Type B pancreatic cell (in vitro differentiated cells): Measurements from ENCODE around the gene MED25. TPM values are rescaled to one million over a fixed set of nuclear protein-coding genes. Genes with fewer than 3 reads are reported as not detected.

Experiments
- DNase-seq: peaks from one replicate; pipeline ENCODE4 v3.0.0; 2021; ENCODE audit warnings: mixed read lengths; ENCODE audit not compliant: unreplicated experiment; ENCODE audit errors: extremely low spot score
- H3K27ac Mint-ChIP-seq: 2 replicates; pipeline ENCODE4 v1.8.0; 2021; ENCODE audit warnings: mild to moderate bottlenecking, mixed read lengths
- H3K27me3 Mint-ChIP-seq: 2 replicates; pipeline ENCODE4 v1.8.0; 2021; ENCODE audit warnings: mixed read lengths
- H3K36me3 Mint-ChIP-seq: 2 replicates; pipeline ENCODE4 v1.8.0; 2021; ENCODE audit warnings: mixed read lengths
- H3K4me1 Mint-ChIP-seq: one replicate; pipeline ENCODE4 v1.8.0; 2021; ENCODE audit warnings: mixed read lengths; ENCODE audit not compliant: unreplicated experiment
- H3K4me3 Mint-ChIP-seq: 2 replicates; pipeline ENCODE4 v1.8.0; 2021; ENCODE audit warnings: mild to moderate bottlenecking, mixed read lengths
- H3K9me3 Mint-ChIP-seq: 2 replicates; pipeline ENCODE4 v1.8.0; 2021; ENCODE audit warnings: mixed read lengths
- total RNA-seq: library from RNA; stranded (reverse); gene quantifications from 2 replicates; pipeline ENCODE4 v1.2.1, GENCODE V29; 2021; ENCODE audit warnings: low replicate concordance
- TF ChIP-seq, protein P1 (sequence below): fragments of 200-600 bp; sonication (generic); conservative IDR thresholded peaks from 2 replicates; pipeline ENCODE4 v1.5.0; 2021; ENCODE audit warnings: antibody characterized with exemption, mild to moderate bottlenecking

The MED25 gene
- total RNA-seq, 1 donor from 2014 or later, result 88.9 TPM

DNA sequence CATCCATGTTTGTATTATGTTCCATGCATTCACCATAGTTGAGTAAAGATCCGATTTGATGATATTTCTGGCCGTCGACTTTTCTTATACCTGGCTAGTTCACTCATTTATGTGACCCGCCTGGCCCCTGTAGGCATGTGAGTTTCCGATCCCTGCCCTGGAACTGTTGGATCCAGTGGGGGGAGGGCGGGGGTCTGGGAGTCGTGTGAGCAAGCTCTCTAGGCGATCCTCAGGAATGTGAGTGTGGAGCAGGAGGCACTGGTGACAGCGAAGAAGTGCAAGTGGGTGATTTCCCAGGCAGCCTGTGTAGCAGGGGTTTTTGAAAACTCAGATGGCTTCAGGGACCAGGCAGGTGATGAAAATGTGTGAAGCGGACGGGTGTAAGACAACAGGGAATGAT is 22.2 kb downstream of the MED25 start:
- TF ChIP-seq, protein P1, sequence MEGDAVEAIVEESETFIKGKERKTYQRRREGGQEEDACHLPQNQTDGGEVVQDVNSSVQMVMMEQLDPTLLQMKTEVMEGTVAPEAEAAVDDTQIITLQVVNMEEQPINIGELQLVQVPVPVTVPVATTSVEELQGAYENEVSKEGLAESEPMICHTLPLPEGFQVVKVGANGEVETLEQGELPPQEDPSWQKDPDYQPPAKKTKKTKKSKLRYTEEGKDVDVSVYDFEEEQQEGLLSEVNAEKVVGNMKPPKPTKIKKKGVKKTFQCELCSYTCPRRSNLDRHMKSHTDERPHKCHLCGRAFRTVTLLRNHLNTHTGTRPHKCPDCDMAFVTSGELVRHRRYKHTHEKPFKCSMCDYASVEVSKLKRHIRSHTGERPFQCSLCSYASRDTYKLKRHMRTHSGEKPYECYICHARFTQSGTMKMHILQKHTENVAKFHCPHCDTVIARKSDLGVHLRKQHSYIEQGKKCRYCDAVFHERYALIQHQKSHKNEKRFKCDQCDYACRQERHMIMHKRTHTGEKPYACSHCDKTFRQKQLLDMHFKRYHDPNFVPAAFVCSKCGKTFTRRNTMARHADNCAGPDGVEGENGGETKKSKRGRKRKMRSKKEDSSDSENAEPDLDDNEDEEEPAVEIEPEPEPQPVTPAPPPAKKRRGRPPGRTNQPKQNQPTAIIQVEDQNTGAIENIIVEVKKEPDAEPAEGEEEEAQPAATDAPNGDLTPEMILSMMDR, result no peak
- no peak for DNase-seq
- Mint-ChIP-seq H3K36me3 (peaks cover 30% of the 10 kb centered on the region), H3K4me3 (no peak overlapping the region), H3K27ac (no peak overlapping the region), H3K27me3 (no peaks in the 10 kb centered on the region), H3K9me3 (no peaks in the 10 kb centered on the region), H3K4me1 (peaks cover 4% of the 10 kb centered on the region)

DNA sequence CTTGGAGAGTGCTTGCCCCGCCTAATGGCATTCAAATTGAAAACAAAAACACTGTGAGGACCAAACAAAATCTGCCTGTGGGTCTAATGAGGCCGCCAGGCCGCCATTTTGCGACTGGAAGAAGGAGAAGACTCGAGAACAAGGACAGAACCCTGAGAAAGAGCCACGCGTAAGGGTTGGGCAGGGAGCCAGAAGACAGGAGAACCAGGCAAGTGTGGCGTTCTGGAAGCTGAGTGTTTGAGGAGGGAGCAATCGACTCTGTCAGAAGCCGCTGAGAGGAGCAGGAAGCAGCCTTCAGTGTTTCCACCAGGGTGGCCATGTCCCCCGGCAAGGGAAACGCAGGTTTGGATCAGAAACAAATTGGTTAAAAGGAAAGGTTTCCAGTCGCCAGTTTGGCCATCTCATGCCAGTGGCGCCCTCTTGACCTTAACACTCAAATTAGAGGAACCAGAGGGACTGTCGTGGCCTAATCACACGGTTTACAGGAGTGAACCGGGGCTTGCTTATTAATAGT is 22.7 kb downstream of the MED25 start:
- Mint-ChIP-seq H3K36me3 (peaks cover 30% of the 10 kb centered on the region), H3K4me1 (peaks cover 4% of the 10 kb centered on the region), H3K27ac (no peak overlapping the region), H3K4me3 (no peak overlapping the region), H3K27me3 (no peaks in the 10 kb centered on the region), H3K9me3 (no peaks in the 10 kb centered on the region)
- TF ChIP-seq, protein P1, result no peak
- DNase-seq, result no peak

DNA sequence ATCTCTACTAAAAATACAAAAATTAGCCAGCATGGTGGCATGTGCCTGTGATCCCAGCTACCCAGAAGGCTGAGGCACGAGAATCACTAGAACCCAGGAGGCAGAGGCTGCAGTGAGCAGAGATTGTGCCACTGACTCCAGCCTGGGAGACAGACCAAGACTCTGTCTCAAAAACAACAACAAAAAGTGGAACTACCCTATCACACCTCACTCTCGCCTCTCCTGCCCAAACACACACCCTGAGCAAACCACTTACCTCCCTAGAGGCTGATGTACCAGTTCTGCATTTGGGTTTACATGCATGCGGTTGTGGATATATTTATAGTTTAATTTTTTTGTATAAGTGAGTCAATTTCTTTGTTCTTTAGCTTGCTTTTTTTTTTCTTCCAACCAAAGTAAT is 25.2 kb downstream of the MED25 start:
- no peak for DNase-seq
- TF ChIP-seq, protein P1, result no peak
- no peaks in the 10 kb centered on the region for H3K9me3 Mint-ChIP-seq
- no peak overlapping the region for H3K4me3 Mint-ChIP-seq
- H3K27me3 Mint-ChIP-seq, result no peaks in the 10 kb centered on the region
- no peak overlapping the region for H3K27ac Mint-ChIP-seq
- no peaks in the 10 kb centered on the region for H3K4me1 Mint-ChIP-seq
- H3K36me3 Mint-ChIP-seq, result peaks cover 17% of the 10 kb centered on the region

DNA sequence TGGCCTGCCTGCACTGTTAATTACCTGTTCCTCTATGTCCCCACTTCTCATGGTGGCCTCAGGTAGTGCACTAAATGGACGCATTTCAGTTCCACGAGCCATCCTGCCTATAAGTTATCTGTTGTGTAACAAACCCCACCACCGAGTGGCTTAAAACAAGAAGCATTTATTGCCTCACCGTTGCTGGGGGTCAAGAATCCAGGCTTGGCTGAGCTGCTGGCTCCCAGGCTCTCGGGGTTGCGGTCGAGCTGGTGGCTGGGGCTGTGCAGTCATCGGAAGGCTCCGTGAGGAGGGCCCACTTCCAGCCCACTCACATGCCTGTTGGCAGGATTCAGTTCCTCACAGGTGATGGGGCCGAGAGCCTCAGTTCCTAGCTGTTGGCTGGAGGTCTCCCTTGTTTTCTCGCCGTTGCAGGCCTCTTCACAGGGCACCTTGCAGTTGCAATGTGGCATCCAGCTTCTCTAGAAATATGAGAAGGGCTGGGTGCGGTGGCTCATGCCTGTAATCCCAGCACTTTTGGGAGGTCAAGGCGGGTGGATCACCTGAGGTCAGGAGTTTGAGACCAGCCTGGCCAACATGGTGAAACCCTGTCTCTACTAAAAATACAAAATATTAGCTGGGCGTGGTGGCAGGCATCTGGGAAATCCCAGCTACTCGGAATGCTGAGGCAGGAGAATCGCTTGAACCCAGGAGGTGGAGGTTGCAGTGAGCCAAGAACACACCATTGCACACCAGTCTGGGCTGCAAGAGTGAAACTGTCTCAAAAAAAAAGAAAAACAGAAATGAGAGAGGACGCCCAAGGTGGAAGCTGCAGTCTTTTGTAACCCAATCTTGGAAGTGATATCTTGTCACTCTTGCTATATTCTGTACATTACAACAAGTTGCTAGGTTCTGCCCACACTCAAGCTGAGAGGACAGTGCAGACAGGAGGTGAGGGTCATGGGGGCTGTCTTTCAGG is 26.3 kb downstream of the MED25 start:
- H3K27ac Mint-ChIP-seq, result no peak overlapping the region

DNA sequence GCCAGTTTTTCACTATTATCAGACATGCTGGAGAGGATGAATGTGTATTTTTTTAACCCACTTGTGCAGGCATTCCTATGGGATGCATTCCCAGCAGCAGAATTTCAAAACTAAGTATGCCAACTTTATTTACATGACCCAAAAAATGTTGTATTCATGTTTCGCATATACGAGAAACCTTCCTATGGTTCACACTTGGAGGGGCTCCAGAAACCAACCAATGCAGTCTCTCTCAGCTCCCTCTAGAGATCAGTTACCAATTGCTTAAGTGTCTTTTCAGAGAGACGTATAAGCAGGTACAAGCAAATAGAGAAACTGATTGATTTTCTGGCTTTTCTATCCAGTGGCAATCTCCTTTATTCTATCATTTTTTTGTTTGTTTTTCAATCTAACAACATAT is 27.3 kb downstream of the MED25 start:
- DNase-seq, result no peak

More for the DNA sequence above, 26.3 kb downstream of the MED25 start:
- Mint-ChIP-seq H3K4me1 (no peaks in the 10 kb centered on the region), H3K27me3 (no peaks in the 10 kb centered on the region), H3K4me3 (no peak overlapping the region), H3K36me3 (peaks cover 13% of the 10 kb centered on the region), H3K9me3 (peaks cover 3% of the 10 kb centered on the region)
- DNase-seq, result no peak
- TF ChIP-seq, protein P1, result no peak

More for the DNA sequence above, 27.3 kb downstream of the MED25 start:
- peaks cover 3% of the 10 kb centered on the region for H3K9me3 Mint-ChIP-seq
- no peaks in the 10 kb centered on the region for H3K27me3 Mint-ChIP-seq
- no peak overlapping the region for H3K27ac Mint-ChIP-seq
- TF ChIP-seq, protein P1, result no peak
- no peak overlapping the region for H3K4me3 Mint-ChIP-seq
- H3K36me3 Mint-ChIP-seq, result peaks cover 17% of the 10 kb centered on the region
- peaks cover 4% of the 10 kb centered on the region for H3K4me1 Mint-ChIP-seq
